ENCODE results near the gene LTBP4. TPM values are rescaled to one million over a fixed set of nuclear protein-coding genes. Genes with fewer than 3 reads are reported as not detected.

The LTBP4 gene
- total RNA-seq, 1 donor from 2014 or later, result 225 TPM

GRCh38 chr19:40662925-40663694 lies 61.9 kb downstream of the LTBP4 start:
- peak; percentile 91 for DNase-seq (ENCODE audit: low spot score)

GRCh38 chr19:40663695-40664692 lies 62.8 kb downstream of the LTBP4 start:
- DNase-seq (ENCODE audit: low spot score), result no peak

GRCh38 chr19:40666803-40667438 lies 65.8 kb downstream of the LTBP4 start:
- no peak for DNase-seq (ENCODE audit: low spot score)

- DNase-seq (ENCODE audit: low spot score), result no peak
Observed at GRCh38 chr19:40667602-40668001, 66.4 kb downstream of the LTBP4 start.

GRCh38 chr19:40668991-40669614 lies 67.9 kb downstream of the LTBP4 start:
- no peak for DNase-seq (ENCODE audit: low spot score)

GRCh38 chr19:40671404-40671803 lies 70.2 kb downstream of the LTBP4 start:
- DNase-seq (ENCODE audit: low spot score), result no peak

- DNase-seq (ENCODE audit: low spot score), result no peak
Observed at GRCh38 chr19:40672038-40672437, 70.9 kb downstream of the LTBP4 start.

- DNase-seq (ENCODE audit: low spot score), result no peak
Observed at GRCh38 chr19:40672573-40673299, 71.6 kb downstream of the LTBP4 start.

GRCh38 chr19:40673397-40673796 lies 72.2 kb downstream of the LTBP4 start:
- no peak for DNase-seq (ENCODE audit: low spot score)

GRCh38 chr19:40674291-40674690 lies 73.1 kb downstream of the LTBP4 start:
- DNase-seq (ENCODE audit: low spot score), result no peak

GRCh38 chr19:40677156-40677555 lies 76.0 kb downstream of the LTBP4 start:
- DNase-seq (ENCODE audit: low spot score), result no peak

Other genes starting within 250 kb of the LTBP4 start
- gene HIPK4, start 211.2 kb upstream of the LTBP4 start, total RNA-seq, result not detected
- gene PRX, start 188.0 kb upstream of the LTBP4 start, total RNA-seq, result 7.0 TPM
- gene SERTAD1, start 175.4 kb upstream of the LTBP4 start, total RNA-seq, result 13.2 TPM
- gene SERTAD3, start 157.0 kb upstream of the LTBP4 start, total RNA-seq, result 38.8 TPM
- 65.9 TPM for gene BLVRB, start 135.6 kb upstream of the LTBP4 start, total RNA-seq
- gene SPTBN4, start 134.4 kb upstream of the LTBP4 start, total RNA-seq, result 3.5 TPM
- gene SHKBP1, start 24.5 kb upstream of the LTBP4 start, total RNA-seq, result 80.9 TPM
- 52.9 TPM for gene NUMBL, start 89.3 kb downstream of the LTBP4 start, total RNA-seq
- 76.4 TPM for gene COQ8B, start 115.5 kb downstream of the LTBP4 start, total RNA-seq
- gene ITPKC, start 115.7 kb downstream of the LTBP4 start, total RNA-seq, result 21.4 TPM
- 11.6 TPM for gene ACTMAP, start 149.1 kb downstream of the LTBP4 start, total RNA-seq
- 58.1 TPM for gene SNRPA, start 149.8 kb downstream of the LTBP4 start, total RNA-seq
- gene MIA, start 174.2 kb downstream of the LTBP4 start, total RNA-seq, result 4.5 TPM
- gene RAB4B, start 176.9 kb downstream of the LTBP4 start, total RNA-seq, result 54.4 TPM
- 114 TPM for gene EGLN2, start 197.8 kb downstream of the LTBP4 start, total RNA-seq
- 1.9 TPM for gene CYP2A6, start 249.1 kb downstream of the LTBP4 start, total RNA-seq